ENCODE results near the gene BIVM. TPM values are rescaled to one million over a fixed set of nuclear protein-coding genes. Genes with fewer than 3 reads are reported as not detected.
"Not testable (repeated sequence)": the region's sequence is repeated elsewhere in the genome, so short reads cannot be mapped to it uniquely, and the experiment has no call there.

BIVM gene
- total and polyA plus RNA-seq, 2 of the 4 experiments (the other 2 are of a cell fraction) = 7.2 to 12.2 TPM

DNA sequence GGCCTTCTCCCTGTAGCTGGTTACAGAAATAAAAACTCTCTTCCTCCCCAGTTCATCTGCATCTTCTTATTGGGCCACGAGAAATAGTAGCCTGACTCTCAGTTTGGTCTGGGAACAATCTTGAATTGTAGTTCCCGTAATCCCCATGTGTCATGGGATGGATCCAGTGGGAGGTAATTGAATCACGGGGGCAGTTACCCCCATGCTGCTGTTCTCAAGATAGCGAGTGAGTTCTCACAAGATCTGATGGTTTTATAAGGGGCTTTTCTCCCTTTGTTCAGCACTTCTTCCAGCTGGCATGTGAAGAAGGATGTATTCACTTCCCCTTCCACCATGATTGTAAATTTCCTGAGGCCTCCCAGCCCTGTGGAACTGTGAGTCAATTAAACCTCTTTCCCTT lies 18.3 kb upstream of the BIVM start:
- H2BK120ac ChIP-seq (ENCODE audit: low read depth, low read length); H2AK9ac ChIP-seq (replicated peaks; ENCODE audit: low read depth, low read length, poor library complexity); CTCF ChIA-PET; dilution Hi-C loops (cut with HindIII; ENCODE audit: low sequenced_read_pairs, unreplicated experiment); H3K4ac ChIP-seq (ENCODE audit: low read depth, low read length); H2AFZ ChIP-seq (replicated peaks; ENCODE audit: low read length, poor library complexity); H3K27me3 ChIP-seq (ENCODE audit: control insufficient read depth, insufficient read depth, low read length); H4K91ac ChIP-seq (ENCODE audit: insufficient read depth, low read depth, low read length); H3K79me1 ChIP-seq (ENCODE audit: low read depth in 1 of 2, low read length in 2 of 2); H3K9me3 ChIP-seq (ENCODE audit: control insufficient read depth, insufficient read depth, low read length); H3K4me1 ChIP-seq (ENCODE audit: control insufficient read depth, insufficient read depth, low read length); H3K4me3 ChIP-seq (ENCODE audit: insufficient read depth, low read depth, low read length); H2BK20ac ChIP-seq (ENCODE audit: low read depth, low read length); H4K8ac ChIP-seq (ENCODE audit: low read depth in 2 of 2, low read length in 2 of 2); in situ Hi-C loops (cut with MboI; ENCODE audit: low sequenced_read_pairs); H4K20me1 ChIP-seq (ENCODE audit: insufficient read depth, low read length); H3K23ac ChIP-seq (ENCODE audit: low read depth, low read length); H3K56ac ChIP-seq (ENCODE audit: extremely low read depth, insufficient read depth, low read length); H2BK5ac ChIP-seq (ENCODE audit: low read depth, low read length, poor library complexity, severe bottlenecking); H2BK15ac ChIP-seq (ENCODE audit: low read depth, low read length); H3K9me1 ChIP-seq (ENCODE audit: insufficient read depth, low read length); BruUV-seq (replicated peaks); H3K14ac ChIP-seq (replicated peaks; ENCODE audit: low read depth, low read length); H3K18ac ChIP-seq (ENCODE audit: low read depth, low read length); DNase-seq; H3K27ac ChIP-seq (ENCODE audit: insufficient read depth, low read length); H4K5ac ChIP-seq (ENCODE audit: low read depth, low read length); H2AK5ac ChIP-seq (ENCODE audit: low read depth, low read length); H3K4me2 ChIP-seq (ENCODE audit: low read depth, low read length); POLR2A ChIA-PET (ENCODE audit: unreplicated experiment); intact Hi-C loops (cut with micrococcal nuclease); ATAC-seq (ENCODE audit: low read depth); H3K36me3 ChIP-seq (ENCODE audit: control insufficient read depth, insufficient read depth, low read length); H3K9ac ChIP-seq (ENCODE audit: low read depth, low read length): not testable (repeated sequence)
- WGBS, 2 experiments (ENCODE audit: extremely low coverage in 2 of 2, insufficient read length in 1 of 2) = 100% methylated on average over 1 of the region's 4 CpGs; no CpG with 5 or more reads in 1 of the 2 experiments
